Ectodermal cell (in vitro differentiated cells): ENCODE measurements around the gene TFB2M.
A peak's percentile ranks its signal among the peaks of the same experiment; 100 is the strongest.

Source experiments
- H3K27ac ChIP-seq: 2 replicates; pipeline ENCODE4 v1.7.0; 2013; ENCODE audit warnings: mild to moderate bottlenecking, low read depth, low read length; ENCODE audit not compliant: insufficient read depth, poor library complexity, severe bottlenecking
- H3K27me3 ChIP-seq: 2 replicates; pipeline ENCODE4 v1.7.0; 2013; ENCODE audit warnings: mild to moderate bottlenecking, low read length; ENCODE audit not compliant: insufficient read depth, control insufficient read depth, poor library complexity, severe bottlenecking
- H3K36me3 ChIP-seq: one replicate; pipeline ENCODE4 v1.7.0; 2013; ENCODE audit warnings: low read length; ENCODE audit not compliant: control insufficient read depth, insufficient read depth
- H3K4me1 ChIP-seq: one replicate; pipeline ENCODE4 v1.7.0; 2013; ENCODE audit warnings: low read length; ENCODE audit not compliant: control insufficient read depth, insufficient read depth
- H3K4me3 ChIP-seq: 2 replicates; pipeline ENCODE4 v1.7.0; 2013; ENCODE audit warnings: low read depth, low read length, control low read depth; ENCODE audit not compliant: insufficient read depth
- H3K9me3 ChIP-seq: 2 replicates; pipeline ENCODE4 v1.7.0; 2013; ENCODE audit warnings: mild to moderate bottlenecking, low read length, moderate library complexity; ENCODE audit not compliant: control insufficient read depth
- WGBS, 2 experiments: methylation state at CpG; one replicate each; pipeline ENCODE4 v1.1.7; 2013; ENCODE audit warnings: missing lambda C conversion rate in 2 of 2; 5-methylcytosine and 5-hydroxymethylcytosine counted together

Gene TFB2M

DNA sequence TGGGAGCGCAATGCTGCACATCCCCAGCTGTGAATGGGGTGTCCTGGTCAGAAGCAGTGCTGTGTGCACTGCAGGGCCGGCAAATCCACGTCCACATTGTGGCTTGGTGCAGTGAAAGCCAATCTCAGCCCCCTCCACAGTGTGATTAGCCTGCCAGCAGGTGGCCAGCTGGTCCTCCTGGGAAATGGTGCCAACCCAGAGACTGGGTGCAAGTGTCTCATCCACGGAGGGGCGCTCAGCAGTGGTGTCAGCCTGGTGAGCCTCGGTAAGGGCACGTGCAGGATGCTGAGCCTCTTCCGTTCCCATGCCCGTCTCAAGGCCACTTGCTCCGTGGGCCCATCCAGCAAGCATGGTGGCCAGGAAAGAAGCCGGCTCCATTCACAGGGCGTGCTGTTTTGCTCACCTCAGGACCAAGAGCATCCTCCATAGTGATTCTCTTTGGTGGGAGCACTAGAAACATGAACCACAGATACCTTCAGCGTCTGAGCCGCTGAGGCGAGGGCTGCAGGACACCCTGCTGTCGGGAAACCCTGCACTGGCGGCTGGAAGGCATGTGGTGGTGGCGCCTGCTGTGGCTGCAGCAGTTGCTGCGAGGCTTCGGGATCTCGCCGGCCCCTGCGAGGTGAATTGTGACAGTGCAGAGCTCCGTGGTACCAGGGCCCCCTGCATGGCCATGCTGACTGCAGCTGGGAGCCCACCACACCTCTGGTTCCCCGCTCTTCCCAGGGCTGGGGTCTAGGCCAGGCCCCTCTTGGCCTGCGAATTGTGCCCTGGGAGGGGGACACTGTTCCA is 57.0 kb downstream of the TFB2M start:
- Histone ChIP-seq H3K27ac (no peak overlapping the region), H3K36me3 (no peaks in the 10 kb centered on the region), H3K9me3 (no peaks in the 10 kb centered on the region), H3K27me3 (peaks cover 8% of the 10 kb centered on the region), H3K4me1 (peaks cover 5% of the 10 kb centered on the region), H3K4me3 (no peak overlapping the region)
- 87 to 89% methylated on average over 26 of the region's 26 CpGs for WGBS, 2 experiments

DNA sequence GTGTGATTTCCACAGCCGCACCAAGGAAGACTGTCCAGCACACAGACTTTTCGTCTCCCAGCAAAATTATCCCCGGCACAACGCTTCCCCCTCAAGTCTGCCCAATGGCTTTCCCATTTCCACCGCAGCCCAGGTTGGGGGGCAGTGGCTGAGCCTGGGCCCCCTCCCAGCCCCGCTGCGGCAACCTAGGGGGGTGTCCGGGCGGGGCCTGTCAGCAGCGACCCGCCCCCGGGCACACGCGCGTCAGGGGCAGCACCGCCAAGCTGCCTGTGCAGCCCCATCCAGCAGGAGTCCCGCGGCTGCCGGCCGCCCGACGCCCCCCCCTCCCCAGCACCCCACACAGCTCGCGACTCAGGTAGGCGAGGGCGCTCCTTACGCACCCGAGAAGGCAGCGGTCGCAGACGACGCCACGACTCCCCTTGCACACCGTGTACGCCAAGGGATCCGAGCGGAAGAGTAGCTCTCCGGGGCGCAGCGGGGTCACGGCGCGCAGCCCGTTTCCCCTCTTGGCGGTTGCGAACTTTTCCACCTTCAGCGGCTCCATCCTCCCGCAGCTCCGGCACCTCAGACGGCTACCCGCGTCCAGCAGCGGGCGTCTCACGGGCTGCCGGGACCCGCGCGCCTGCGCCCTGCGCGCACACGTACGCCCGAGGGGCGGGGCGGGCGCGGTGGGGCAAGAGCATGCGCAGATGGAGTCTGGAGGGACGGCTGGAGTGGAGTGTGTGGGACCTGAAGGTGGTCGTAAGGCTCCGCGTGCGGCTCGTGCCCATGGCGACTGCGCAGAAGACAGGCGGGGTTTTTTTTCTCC is 59.2 kb downstream of the TFB2M start, which contains the start of gene SMYD3:
TSS of gene SMYD3 (minus strand) at position 606 of the 808 bp plus-strand sequence.
- Histone ChIP-seq H3K27ac (no peak within 1 kb of the TSS), H3K36me3 (no peaks in the 10 kb centered on the region), H3K4me1 (peaks cover 5% of the 10 kb centered on the region), H3K27me3 (peaks cover 8% of the 10 kb centered on the region), H3K4me3 (peak within 1 kb of the TSS; percentile 84), H3K9me3 (no peaks in the 10 kb centered on the region)
- WGBS, 2 experiments, result 1% methylated on average over 79 of the region's 79 CpGs

DNA sequence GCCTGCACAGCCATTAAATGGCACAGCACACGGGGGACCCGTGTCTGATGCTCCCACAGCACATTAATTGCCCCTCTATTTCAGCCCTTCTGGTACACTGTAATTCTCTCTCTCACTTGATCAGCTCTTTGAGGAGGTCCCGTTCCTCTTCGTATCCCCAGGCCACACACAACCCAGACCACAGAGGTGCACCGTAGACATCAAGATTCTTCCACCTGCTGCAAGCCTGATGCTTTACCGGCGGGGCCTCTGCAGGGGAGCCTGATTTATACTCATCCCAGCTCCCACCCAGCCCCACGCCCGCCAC is 59.7 kb downstream of the TFB2M start:
- Histone ChIP-seq H3K36me3 (no peaks in the 10 kb centered on the region), H3K27ac (no peak overlapping the region), H3K4me1 (peaks cover 5% of the 10 kb centered on the region), H3K9me3 (no peaks in the 10 kb centered on the region), H3K27me3 (peaks cover 8% of the 10 kb centered on the region), H3K4me3 (peak overlapping the region; percentile 84)
- 15 to 17% methylated on average over 9 of the region's 9 CpGs for WGBS, 2 experiments

DNA sequence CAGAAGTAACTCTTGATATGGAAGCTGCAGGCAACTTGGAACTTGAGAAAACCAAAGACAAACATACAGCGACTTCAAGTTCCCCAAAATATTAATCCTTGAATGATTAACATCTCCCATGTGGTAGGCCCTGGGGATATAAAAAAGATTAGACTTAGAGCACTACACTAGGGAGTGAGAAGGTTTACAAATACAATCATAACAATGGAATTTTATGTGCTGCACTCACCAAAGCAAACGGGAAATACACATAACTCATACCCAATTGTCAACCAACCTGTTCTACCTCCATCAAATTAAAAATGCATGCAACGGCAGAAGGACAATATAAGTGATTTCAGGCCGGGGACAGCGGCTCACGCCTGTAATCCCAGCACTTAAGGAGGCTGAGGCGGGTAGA is 62.7 kb downstream of the TFB2M start:
- H3K4me1 ChIP-seq, result peaks cover 5% of the 10 kb centered on the region
- H3K27ac ChIP-seq, result no peak overlapping the region
- H3K4me3 ChIP-seq, result no peak overlapping the region
- no peaks in the 10 kb centered on the region for H3K9me3 ChIP-seq
- peaks cover 8% of the 10 kb centered on the region for H3K27me3 ChIP-seq
- H3K36me3 ChIP-seq, result no peaks in the 10 kb centered on the region
- WGBS, 2 experiments, result 83 to 84% methylated on average over 7 of the region's 7 CpGs

DNA sequence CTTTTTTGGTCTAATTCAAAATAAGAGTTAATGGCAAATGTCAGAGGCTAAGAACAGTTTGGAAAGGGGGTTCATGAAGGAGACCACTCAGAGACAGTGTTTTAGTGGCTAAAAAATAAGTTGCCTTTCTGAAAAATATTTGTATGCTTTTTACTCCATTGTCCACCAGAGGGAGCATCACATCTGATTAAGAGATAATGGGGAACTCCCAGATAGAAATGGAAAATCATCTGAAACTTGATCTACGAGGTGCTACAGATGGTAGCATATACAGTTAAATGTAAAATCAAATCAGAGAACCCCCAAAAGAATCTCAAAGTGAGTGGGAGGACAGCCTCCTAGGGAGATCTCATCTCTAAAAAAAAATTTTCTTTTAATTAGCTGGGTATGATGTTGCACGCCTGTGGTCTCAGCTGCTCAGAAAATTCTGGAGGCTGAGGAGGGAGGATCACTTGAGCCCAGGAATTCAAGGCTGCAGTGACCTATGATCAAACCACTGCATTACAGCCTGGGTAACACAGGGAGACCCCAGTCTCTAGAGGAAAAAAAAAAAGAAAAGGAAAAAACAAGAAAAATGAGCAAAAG is 68.6 kb downstream of the TFB2M start:
- Histone ChIP-seq H3K36me3 (no peaks in the 10 kb centered on the region), H3K9me3 (no peaks in the 10 kb centered on the region), H3K27me3 (no peaks in the 10 kb centered on the region), H3K4me3 (no peak overlapping the region), H3K27ac (no peak overlapping the region), H3K4me1 (peaks cover 3% of the 10 kb centered on the region)
- 90 to 91% methylated on average over 2 of the region's 2 CpGs for WGBS, 2 experiments

DNA sequence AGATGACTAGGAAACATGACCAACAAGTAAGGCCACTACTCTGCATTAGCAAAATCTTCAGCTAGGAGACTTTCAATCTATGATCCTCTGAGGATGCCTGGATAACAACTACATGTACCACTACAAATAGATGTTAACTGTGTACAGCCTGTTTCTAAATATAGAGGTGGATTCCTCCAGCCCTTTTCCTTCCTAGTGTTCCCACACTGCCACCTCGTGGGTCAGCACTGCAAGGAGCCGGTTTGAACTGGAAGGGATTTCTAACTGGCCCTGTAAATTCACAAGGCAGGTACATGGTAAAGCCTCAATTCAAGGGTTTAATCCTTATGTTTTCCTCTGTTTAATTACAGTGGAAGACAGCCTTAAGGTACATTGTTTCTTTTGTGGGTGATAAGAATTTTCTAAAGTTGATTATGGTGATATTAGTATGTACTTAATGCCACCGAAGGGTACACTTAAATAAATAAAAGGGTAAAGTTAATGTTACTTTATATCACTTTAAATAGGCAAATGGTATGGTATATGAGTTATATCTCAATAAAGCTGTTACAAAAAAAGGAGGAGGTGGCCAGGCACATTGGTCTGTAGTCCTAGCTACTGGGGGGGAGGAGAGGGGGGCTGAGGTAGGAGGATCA is 73.3 kb downstream of the TFB2M start:
- peaks cover 6% of the 10 kb centered on the region for H3K4me1 ChIP-seq
- WGBS, 2 experiments, result 6 to 34% methylated on average over 2 to 3 of the region's 3 CpGs
- H3K4me3 ChIP-seq, result no peak overlapping the region
- no peak overlapping the region for H3K27ac ChIP-seq
- H3K36me3 ChIP-seq, result no peaks in the 10 kb centered on the region
- no peaks in the 10 kb centered on the region for H3K27me3 ChIP-seq
- no peaks in the 10 kb centered on the region for H3K9me3 ChIP-seq

DNA sequence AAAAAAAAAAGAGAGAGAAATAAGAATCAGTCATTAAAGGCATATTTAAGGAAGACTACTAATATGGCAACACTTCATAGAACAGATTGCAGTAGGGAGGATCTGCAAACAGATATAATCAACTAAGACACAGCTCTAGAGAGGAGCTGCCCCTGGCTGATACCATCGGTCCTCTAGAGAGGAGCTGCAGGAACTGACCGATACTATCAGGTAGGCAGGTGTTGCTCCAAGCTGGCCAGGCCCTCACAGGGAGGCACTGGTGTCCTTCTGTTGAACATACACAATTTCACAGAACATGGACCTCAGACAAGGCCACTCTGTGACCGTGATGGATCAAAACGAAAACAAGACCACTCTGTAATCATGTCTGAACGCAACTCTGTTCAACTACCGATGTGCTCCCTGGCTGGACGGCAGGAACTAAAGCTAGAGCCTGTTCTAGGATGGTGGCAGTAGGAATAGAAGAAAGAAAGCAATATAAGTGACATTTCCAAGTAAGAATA is 74.5 kb downstream of the TFB2M start:
- no peak overlapping the region for H3K4me3 ChIP-seq
- H3K9me3 ChIP-seq, result no peaks in the 10 kb centered on the region
- peaks cover 6% of the 10 kb centered on the region for H3K4me1 ChIP-seq
- no peaks in the 10 kb centered on the region for H3K36me3 ChIP-seq
- H3K27me3 ChIP-seq, result no peaks in the 10 kb centered on the region
- no peak overlapping the region for H3K27ac ChIP-seq
- WGBS, 2 experiments, result 95 to 96% methylated on average over 7 of the region's 7 CpGs
